NCI-H524 treated with DMSO at 0.1 percent for 48 hours (cell line): ENCODE data around the gene CTCF.

ENCODE experiments used
- DNase-seq: peaks from one replicate; lab custom pipeline; 2025; lab: John Stamatoyannopoulos, UW

Gene CTCF

DNA sequence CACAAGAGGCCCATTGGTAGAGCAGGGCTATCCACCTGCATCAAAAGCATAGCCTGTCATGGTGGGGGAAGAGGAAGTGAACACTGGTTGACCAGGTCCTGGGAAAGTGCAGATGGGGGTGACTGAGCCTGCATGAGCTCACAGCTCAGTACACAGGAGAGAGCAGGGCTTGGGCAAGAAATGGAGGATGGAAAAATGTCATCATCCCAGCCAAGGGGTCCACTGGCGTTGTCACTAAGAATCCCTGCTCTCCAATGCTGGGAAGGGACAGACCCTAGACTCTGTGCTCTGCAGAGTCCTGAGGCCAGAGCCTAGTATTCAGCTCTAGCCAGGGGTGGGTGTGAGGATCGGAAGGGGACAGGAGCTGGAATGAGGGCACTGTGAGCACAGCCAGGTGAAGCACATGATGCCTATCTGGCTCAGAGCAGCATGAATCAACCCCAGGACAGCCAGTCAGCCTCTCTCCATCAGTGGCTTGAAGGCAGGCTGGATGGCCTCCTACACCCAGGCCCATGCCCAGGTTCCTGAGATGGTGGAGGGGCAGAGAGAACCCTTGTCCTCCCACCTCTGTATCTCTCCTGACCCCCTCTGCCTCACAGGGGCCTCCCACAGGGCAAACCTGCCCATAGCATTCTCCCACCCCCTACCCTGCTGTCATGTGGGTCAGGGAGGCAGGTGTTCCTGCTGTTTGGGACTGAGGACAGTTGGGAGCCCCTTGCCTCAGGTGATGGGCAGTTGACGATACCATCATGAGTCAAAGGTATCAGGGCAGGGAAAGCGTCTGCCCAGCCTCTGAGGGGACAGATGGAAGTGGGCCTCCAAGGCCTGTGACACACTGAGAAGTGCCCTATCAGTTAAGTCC, 13.8 kb upstream of the CTCF start:
- DNase-seq = no peak

DNA sequence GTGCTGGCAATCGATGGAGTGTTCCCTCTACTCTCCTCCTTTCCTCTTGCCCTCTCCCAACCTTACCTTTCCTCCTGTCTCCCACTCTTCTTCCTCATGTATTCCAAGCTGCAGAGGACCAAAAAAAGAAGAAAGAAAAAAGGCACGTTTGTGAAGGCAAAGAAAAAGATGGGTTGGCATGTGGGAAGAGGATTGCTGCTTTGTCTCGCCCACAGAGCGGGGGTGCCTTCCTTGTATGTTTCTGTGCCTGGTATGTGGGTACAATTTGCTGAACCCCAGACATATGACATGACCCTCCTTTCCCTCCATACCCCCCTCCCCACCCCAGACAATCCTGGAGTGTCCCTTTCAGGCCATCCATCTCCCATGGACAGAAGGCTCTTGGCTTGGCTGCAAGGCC, 13.1 kb upstream of the CTCF start:
- DNase-seq = no peak

DNA sequence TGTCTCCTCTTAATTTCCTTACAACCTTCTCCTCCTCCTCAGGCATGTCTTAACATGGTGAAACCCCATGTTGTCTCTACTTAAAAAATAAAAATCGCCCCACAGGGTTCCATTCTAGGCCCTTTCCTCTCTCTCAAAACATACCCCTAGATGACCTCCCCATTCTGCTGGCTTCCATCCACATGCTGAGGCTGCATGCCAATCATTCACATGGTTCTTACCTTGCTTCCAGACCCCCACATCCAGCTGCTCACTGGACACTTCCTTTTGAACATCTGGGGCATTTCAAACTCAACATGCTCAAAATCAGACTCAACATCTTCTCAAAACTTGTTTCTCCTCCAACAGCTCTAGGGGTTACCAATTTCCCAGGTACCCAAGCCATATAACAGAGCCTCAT, 12.4 kb upstream of the CTCF start:
- DNase-seq = no peak

DNA sequence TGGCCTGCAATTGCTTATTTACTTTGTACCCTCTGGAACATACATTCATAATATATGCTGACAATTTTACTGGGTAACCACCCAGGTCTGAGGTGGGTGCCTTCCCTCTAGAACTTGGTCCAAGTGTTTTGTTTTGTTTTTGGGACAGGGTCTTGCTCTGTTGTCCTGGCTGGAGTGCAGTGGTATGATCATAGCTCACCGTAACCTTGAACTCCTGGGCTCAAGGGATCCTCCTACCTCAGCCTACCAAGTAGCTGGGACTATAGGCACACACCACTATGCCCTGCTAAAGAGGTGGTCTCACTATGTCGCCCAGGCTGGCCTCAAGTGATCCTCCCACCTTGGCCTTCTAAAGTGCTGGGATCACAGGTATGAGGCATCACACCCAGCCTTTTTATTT, 11.2 kb upstream of the CTCF start:
- no peak for DNase-seq

DNA sequence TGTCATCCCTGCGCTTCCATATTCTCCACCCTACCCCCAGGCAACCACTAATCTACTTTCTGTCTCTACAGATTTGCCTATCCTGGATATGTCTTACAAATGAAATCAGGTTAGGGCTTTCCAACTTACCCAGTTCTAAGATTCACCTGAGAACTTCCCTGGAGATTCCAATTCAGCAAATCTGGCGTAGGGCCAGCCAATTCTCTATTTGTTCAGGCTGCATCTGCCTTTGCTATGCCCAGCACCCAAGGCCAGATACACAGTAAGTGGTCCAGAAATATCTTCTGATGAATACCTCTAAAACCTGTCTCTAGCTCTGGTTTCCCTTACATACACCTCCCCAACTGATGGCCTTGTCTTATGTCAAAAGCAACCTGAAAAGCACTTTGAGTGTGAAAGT, 10.4 kb upstream of the CTCF start:
- no peak for DNase-seq

DNA sequence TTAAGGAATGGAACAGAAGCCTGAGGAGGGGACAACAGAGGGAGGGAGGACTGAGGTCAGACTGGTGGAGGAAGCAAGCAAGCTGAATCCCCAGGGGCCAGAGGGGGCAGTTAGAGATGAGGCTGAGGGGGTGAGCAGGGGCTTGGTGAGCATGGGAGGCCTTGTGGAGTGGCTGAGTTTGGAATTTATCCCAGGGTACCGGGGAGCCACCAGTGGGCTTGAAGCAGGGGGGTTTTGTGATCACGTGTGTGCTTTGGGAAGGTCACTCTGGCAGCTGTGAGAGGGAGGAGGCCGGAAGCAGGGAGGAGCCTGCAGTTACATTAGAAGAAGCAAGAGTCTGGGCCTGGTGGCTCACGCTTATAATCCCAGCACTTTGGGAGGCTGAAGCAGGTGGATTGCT, 9.8 kb upstream of the CTCF start:
- DNase-seq = peak; percentile 85

DNA sequence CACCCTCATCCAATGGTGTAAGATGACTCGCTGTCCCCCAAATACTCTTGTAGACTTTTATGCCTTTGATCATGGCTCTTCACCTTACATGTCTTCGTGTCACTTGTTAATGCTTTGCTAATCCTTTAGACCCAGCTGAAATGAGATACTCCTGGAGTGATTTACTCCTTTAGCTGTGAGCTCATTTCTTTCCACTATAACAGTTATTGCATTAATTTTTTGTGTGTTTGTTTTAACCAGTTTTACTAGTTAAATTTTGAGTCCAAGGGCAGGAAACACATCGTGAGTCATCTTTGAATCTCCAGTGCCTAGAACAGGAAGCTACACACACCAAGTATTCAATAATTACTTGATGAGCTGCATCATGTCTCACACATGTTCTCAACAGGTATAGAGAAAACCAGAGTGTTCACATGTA, 6.5 kb upstream of the CTCF start:
- no peak for DNase-seq

DNA sequence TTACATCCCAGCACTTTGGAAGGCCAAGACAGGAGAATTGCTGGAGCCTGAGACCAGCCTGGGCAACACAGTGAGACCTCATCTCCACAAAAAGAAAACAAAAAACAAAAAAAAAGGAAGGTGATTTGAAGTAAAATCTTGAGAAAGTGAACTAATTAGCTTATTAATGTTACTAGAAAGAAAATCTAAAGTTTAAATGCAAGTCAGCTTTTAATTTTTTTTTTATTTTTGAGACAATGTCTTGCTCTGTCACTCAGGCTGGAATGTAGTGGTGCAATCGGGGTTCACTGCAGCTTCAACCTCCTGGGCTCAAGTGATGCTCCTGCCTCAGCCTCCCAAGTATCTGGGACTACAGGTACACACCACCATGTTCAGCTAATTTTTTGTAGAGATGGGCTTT, 3.5 kb upstream of the CTCF start:
- no peak for DNase-seq

DNA sequence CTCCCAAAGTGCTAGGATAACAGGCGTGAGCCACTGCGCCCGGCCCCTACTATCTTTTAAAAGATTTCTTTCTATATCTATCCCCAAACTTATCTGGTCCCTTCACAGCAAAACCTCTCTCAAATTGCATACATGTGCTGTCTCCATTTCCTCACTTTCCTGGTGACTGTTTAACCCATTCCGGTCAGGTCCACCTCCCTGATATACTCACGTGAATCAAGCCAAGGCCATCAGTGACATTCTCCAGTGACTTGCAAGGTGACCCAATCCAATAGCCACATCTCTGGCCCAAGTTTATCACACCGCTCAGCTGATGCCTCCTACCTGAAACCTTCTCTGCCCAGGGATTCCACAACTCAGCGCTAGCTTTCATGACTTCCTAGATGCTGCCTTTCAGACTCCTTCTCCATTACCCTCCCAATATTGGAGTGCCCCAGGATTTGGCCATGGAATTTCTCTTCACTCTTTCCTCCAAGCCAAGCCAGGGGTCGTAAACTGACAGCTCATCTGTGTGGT, 1.4 kb upstream of the CTCF start:
- no peak for DNase-seq

DNA sequence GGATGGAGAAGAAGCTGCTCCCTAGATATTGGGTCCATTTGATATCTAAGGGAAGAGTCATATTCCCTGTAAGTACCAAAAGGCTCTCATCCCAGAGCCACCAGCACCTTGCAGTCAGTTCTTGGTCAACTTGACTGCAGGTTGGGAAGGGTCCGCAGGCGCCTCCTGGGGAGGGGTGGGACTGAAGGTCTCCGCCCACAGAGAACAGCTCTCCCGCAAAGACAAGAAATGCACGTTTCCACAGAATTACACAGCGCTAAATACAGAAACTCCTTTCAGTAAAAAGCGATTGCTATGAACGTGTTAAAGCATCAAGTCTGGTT, 864 bp upstream of the CTCF start:
- no peak for DNase-seq

DNA sequence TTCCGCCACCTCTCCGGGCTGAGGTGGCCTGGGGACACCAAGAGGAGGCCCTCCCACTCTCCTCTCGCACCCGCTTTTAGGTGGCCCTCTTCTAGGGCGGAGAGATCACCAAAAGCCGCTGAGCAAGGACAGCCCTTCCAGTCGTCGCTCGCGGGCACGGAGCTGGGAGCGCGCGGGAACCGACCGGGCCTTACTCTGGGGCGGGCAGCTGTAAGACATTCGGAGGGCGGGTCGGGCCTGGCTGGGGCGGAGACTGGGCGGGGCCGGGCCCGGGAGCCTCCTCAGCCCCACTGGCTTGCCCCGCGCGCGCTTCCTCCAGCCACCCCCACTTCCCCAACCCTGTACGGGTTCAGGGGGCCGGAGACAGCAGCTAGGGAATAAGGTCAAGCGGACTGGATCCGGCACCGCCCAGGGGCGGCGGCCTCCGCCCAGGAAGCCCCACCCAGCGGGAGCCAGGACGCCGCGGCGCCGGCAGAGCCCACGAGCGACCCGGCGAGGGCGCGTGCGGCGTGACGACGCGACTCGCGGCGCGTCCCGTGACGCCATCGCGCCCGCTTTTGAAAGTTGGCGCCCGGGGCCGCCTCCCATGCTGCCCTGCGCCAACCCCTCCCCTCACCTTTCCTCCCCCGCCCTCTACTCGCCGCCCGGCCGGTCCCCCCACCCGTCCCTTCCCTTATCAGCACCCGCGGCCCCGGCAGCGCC, 351 bp upstream of the CTCF start:
- DNase-seq = peak; percentile 95

DNA sequence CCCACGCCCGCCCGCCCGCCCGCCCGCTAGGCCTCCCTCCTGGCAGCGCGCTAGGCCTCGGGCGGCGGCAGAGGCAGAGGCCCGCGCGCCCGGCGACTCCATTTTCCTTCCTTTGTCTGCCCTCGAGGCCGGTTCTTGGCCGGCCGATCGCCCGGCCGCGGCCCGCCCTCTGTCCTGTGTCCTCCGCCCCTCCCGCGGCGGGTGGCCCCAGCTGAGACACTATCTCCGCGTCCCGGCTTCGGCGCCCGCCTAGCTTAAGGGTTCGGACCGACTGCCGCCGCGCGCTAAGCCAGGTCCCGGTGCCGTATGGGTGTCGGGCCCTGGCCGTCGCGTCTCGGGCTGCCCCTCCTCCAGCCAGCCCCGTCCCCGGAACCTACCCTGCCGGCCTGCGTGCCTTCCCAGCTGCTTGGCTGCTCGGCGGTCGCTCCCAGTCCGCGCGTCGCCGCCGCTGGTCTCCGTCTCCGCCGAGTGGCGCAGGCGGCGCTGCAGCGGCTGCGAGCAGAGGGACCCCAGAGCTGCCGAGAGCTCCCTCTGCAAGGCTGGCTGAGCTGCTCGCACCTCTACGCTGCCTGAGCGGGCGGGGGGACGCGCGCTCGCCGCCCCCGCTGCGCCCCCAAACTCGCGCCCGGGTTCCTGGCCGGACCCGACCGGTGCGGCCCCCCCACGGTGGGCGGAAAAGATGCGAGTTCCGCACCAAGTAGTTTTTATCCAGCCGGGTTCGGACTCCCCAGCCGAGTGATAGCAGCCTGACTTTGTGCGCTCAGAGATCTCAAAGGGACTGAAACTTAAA, 787 bp downstream of the CTCF start:
- DNase-seq = no peak

DNA sequence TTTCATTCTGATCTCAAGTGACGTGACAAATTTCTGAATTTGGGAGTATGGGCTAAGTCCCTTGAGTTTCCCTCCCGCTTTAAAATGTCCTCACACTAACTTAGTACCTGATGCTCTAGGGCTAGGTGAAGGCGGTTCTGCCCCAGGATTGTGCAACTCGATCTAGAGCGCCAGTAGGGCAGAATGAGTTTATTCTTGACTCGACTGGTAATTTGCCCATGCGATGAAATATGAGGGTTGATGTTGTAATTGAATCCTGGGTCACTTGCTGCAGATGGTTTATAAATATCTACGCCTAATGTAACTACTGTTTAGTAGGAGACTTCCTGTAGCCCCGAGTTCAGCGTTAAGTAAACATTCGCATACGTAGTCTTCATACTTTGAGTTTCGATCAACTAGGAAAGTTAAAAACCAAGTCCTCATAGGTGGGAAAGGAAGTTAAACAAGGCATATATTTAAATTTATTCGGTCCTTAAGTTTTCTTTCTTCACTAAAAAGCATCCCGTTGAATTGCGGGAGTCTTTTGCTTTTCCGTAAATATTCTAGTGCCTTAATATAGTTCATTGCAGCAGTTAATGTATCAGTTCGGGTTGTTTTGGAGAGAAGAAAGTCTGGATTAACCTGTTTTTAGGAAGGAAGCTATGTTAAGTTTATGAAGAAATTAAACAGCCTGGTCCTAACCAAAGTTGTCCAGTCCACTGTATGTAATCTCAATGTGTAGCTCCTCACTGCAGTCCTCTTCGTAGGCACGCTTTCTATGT, 1.6 kb downstream of the CTCF start:
- no peak for DNase-seq

DNA sequence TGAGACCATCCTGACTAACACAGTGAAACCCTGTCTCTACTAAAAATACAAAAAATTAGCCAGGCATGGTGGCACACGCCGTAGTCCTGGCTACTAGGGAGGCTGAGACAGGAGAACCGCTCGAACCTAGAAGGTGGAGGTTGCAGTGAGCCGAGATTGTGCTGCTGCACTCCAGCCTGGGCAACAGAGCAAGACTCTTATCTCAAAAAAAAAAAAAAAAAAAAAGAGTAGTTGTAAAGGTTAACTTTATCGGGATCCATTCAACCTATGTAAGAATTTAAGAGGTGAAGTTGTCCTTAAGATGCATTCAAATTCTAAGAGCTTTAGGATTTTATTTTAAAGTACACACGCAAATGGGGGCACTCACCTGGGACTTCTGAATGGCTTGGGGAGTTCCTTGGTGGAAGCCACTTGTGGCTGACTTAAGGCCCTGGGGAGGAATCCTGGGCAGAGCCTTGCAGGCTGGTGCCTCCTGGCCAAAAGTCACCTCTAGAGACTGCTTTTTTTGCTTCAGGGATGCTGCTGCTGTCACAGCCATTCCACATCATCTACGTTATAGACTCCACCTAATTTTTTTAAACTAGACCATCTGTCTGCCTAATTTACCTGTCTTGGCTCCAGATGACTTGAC, 3.3 kb downstream of the CTCF start:
- DNase-seq = no peak

DNA sequence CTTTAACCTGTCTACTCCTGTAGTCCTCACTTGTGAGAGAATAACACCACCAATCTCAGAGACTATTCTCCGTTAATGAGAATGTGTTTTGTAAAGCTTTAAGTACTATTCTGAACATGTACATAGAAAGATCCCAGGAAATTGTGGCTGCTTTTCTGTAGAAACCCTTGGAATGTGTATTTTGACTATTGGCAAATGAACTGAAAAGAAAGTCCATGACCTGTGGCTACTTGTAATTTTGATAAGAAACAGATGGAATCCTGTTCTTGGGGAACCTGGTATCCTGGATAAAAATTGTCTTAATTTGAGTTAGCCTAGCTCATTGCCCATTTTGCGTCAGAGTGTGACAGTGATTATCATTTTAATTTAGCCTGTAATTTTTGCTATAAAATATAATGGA, 9.1 kb downstream of the CTCF start:
- DNase-seq = no peak

DNA sequence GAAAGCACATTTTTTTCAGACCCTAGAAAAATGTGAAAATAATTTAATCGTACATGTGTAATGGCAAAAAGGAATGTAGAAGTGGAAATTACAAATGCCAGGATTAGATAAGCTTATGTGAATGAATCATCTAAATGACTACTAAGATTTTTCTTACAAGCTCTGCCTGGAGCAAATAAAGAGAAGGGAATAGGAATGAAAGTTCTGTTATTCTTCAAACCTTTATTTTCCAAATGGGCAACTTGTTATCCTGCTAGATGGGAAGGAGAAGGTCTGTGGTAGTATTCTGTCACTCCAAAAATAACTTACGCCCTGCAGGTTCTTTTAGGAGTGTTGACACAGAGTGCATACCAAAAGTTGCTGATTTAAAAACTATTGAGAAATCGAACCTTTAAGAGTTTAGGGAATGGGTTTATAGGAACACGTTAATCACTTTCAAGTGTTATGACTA, 9.7 kb downstream of the CTCF start:
- no peak for DNase-seq

DNA sequence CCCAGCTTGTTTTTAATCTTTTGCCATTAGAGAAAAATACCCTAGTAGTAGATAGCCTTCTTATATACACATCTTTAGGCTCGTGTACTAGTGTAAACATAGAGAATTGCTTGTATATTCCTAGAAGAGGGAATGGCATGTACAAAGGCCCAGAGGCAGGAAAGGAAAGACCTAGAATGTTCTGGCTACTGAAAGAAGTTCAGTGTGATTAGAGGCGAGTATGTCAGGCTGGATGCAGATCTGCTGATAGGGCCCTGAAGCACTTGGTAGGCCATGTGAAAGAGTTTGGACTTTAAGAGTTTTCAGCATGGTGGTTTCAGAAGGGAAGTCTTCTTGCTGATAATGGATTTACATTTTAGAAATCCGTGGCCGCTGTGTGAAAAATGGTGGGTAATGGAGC, 17.4 kb downstream of the CTCF start:
- DNase-seq = no peak

DNA sequence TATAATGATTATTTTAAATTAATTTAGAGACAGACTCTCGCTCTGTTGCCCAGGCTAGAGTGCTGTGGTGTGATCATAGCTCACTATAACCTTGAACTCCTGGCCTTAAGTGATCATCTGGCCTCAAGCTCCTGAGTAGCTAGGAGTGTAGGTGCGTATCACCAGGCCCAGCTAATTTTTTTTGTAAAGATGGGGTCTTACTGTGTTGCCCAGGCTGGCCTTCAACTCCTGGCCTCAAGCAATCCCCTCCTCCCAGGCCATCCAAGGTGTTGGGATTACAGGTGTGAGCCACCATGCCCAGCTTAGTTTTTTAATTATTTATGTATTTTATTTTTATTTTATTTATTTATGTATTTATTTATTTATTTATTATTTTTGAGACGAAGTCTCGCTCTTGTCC, 17.9 kb downstream of the CTCF start:
- no peak for DNase-seq

DNA sequence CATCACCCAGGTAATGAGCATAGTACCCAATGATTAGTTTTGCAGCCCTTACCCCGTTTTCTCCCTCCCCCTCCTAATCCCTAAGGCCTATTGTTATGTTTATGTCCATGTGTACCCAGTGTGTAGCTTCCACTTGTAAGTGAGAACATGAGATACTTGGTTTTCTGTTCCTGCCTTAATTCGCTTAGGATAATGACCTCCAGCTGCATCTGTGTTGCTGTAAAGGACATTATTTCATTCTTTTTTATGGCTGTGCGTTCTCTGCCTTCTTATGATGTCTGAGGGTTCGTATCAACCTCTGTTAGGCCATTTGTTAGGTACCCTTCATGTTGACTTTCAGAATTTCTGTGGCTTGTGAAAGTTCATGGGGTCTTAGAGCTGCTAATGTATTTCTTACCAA, 31.0 kb downstream of the CTCF start:
- no peak for DNase-seq

DNA sequence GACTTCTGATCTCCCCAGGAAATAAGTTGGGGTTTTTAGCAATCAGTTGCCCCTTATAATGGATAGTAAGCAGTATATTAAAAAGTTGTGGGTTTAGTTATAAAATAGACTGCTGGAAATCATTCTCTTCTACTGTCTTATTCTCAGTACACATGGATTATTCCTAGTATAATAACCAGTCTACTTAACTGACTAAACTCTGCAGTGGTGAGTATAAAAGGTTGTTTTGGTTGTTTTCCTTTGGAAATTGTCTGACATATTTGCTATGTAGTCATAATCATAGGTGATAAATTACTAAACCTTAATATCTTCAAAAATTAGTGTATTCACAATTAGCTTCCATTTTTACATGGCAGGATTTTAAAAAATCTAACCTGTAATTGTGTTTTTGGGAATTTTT, 31.4 kb downstream of the CTCF start:
- DNase-seq = no peak

DNA sequence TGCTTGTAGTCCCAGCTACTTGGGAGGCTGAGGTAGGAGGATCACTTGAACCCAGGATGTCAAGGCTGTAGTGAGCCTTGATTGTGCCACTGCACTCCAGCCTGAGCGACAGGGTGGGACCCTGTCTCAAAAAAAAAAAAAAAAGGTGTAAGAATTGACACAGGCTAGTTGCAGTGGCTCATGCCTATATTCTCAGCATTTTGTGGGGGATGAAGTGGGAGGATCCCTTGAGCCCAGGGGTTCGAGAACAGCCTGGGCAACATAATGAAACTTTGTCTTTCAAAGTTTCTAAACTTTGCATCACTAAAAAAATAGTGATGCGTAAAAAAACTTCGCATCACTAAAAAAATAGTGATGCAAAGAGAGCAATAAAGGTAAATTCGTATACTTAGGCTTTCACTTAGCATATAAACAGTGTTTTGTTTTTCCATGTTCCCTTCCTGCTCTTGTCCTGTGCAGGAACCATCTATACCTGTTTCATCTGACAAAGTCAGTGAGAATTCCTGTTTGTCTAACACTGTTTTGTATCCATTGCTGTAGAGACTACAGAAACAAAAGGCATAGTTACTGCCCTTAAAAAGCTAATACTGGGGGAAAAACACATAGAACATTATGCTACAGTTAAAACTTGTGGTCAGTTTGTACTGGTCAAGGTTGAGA, 32.1 kb downstream of the CTCF start:
- DNase-seq = no peak
